Measurements from ENCODE around the gene KLHL3. TPM values are rescaled to one million over a fixed set of nuclear protein-coding genes. Genes with fewer than 3 reads are reported as not detected.

KLHL3 gene
- total RNA-seq, 6 experiments from 2014 or later, result 1.9 to 8.5 (median 3.3) TPM

DNA sequence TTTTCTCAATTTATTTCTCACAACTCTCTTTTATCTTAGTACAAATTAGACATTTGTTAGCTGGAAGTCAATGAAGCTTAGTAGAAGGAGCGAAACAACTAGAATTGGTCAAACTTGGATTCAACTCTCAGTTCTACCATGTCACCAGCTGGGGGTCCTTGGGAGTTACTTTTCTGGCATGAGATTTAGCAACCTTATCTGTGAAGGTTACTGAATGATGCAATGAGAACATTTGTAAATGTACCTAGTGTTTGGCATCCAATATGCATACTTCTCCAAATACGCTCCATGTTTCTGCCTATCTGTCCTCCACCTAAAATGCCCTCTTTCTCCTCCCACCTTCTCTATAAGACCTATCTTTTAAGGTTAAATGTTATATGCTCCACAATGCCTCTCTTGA, 12.0 kb upstream of the KLHL3 start:
- H3K27ac ChIP-seq, result no peak overlapping the region
- no peaks in the 10 kb centered on the region for H3K27me3 ChIP-seq
- no peak for ATAC-seq
- intact Hi-C loops (cut with DNase I), result loop anchor here in 1 of 2 donors (5.0 kb wide), 1 partner anchor 86 kb away; no protein-coding TSS in a partner anchor
- peaks cover 0 to 22% (median 5%) of the 10 kb centered on the region in 4 donors for H3K4me1 ChIP-seq
- WGBS (ENCODE audit: insufficient coverage, low coverage, low lambda C conversion rate, missing lambda C conversion rate), result 94% methylated on average over 2 of the region's 2 CpGs
- no peak overlapping the region for H3K4me3 ChIP-seq
- TF ChIP-seq, protein P1, sequence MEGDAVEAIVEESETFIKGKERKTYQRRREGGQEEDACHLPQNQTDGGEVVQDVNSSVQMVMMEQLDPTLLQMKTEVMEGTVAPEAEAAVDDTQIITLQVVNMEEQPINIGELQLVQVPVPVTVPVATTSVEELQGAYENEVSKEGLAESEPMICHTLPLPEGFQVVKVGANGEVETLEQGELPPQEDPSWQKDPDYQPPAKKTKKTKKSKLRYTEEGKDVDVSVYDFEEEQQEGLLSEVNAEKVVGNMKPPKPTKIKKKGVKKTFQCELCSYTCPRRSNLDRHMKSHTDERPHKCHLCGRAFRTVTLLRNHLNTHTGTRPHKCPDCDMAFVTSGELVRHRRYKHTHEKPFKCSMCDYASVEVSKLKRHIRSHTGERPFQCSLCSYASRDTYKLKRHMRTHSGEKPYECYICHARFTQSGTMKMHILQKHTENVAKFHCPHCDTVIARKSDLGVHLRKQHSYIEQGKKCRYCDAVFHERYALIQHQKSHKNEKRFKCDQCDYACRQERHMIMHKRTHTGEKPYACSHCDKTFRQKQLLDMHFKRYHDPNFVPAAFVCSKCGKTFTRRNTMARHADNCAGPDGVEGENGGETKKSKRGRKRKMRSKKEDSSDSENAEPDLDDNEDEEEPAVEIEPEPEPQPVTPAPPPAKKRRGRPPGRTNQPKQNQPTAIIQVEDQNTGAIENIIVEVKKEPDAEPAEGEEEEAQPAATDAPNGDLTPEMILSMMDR (IDR thresholded peaks at IDR 0.05), result no peak
- TF ChIP-seq POLR2A (IDR thresholded peaks at IDR 0.05), result no peak
- H3K9me3 ChIP-seq, result no peaks in the 10 kb centered on the region
- no peak for DNase-seq
- no peaks in the 10 kb centered on the region for H3K36me3 ChIP-seq

DNA sequence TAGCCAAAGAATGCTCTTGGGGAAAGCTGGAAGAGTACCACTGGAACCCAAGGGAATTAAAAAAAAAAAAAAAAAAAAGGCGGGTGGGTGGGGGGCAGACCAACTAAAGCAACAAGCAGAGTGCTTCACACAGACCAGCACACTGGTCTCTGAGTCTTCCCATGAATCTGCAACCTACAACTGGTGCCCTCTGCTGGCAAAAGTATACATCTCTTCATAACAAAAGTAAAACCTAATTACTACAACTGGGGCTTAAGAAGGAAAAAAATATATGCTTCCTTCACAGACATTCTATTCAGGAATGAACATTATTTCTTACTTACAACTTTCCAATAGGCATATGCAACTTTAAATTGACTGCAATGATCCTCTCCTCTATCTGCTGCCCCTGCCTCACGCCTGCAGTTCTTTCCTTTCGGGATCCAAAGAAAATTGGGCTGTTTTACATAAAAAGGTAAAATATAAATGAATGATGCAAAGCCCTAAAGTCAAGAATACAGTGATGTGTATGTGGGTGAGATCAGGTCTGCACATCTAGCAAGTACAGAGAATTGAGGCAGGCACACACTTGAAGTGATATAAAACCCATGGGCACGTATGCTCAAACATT, 7.2 kb upstream of the KLHL3 start:
- ATAC-seq (peak; percentile 87 to 93 (median 93)), DNase-seq (peak in 1 of 3 donors; percentile 57)
- Histone ChIP-seq H3K27me3 (no peaks in the 10 kb centered on the region), H3K9me3 (no peaks in the 10 kb centered on the region), H3K4me3 (no peak overlapping the region), H3K4me1 (peaks cover 0 to 4% (median 0%) of the 10 kb centered on the region in 4 donors), H3K36me3 (no peaks in the 10 kb centered on the region), H3K27ac (no peak overlapping the region)
- WGBS (ENCODE audit: insufficient coverage, low coverage, low lambda C conversion rate, missing lambda C conversion rate), result 90% methylated on average over 3 of the region's 4 CpGs
- TF ChIP-seq POLR2A (IDR thresholded peaks at IDR 0.05), result no peak
- TF ChIP-seq, protein P1 (IDR thresholded peaks at IDR 0.05), result peak; percentile 57 to 69 (median 63)
- intact Hi-C loops (cut with DNase I), result no loop called here

DNA sequence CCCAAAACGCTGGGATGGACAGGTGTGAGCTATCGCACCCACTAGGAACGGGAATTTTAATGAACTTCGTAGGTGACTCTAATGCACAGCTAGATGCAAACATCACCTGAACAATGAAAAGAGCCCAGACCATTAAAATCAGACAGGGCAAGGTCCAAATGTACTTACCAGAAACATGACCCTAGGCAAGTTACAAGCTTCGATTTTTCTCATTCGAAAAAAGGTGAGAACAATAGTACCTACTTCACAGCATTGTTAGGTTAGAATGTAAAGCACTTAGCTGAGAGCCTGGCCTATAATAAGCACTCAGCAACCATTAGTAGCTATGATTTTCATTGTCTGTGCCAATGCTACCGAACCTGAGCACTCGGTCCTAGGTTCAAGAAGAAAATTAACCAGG, 5.8 kb upstream of the KLHL3 start:
- Histone ChIP-seq H3K27me3 (no peaks in the 10 kb centered on the region), H3K4me1 (no peaks in the 10 kb centered on the region), H3K27ac (no peak overlapping the region), H3K9me3 (no peaks in the 10 kb centered on the region), H3K36me3 (no peaks in the 10 kb centered on the region), H3K4me3 (no peak overlapping the region)
- TF ChIP-seq, protein P1 (IDR thresholded peaks at IDR 0.05), result no peak
- TF ChIP-seq POLR2A (IDR thresholded peaks at IDR 0.05), result no peak
- 43% methylated on average over 5 of the region's 8 CpGs for WGBS (ENCODE audit: insufficient coverage, low coverage, low lambda C conversion rate, missing lambda C conversion rate)
- ATAC-seq (no peak), DNase-seq (no peak)
- intact Hi-C loops (cut with DNase I), result no loop called here

DNA sequence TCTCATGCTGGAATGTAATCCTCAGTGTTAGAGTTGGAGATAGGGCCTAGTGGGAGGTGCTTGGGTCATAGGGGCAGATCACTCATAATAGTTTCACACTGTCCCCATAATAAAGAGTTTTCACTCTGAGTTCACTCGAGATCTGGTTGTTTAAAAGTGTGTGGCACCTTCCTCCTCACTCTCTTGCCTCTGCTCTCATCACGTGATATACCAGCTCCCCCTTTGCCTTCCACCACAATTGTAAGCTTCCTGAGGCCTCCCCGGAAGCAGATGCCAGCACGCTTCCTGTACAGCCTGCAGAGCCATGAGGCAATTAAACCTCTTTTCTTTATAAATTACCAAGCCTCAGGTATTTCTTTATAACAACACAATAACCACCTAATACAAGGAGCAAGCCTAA, 3.8 kb upstream of the KLHL3 start:
- Histone ChIP-seq H3K9me3 (no peaks in the 10 kb centered on the region), H3K4me3 (no peak overlapping the region), H3K27me3 (no peaks in the 10 kb centered on the region), H3K4me1 (peaks cover 0 to 8% (median 0%) of the 10 kb centered on the region in 4 donors), H3K27ac (no peak overlapping the region), H3K36me3 (no peaks in the 10 kb centered on the region)
- 68% methylated on average over 3 of the region's 4 CpGs for WGBS (ENCODE audit: insufficient coverage, low coverage, low lambda C conversion rate, missing lambda C conversion rate)
- intact Hi-C loops (cut with DNase I), result no loop called here
- TF ChIP-seq, protein P1 (IDR thresholded peaks at IDR 0.05), result no peak
- no peak for TF ChIP-seq POLR2A (IDR thresholded peaks at IDR 0.05)
- DNase-seq, result no peak
- ATAC-seq, result no peak

Measured in right lobe of liver (tissue), 6 donors.